ENCODE data around the gene FAM222B. TPM values are rescaled to one million over a fixed set of nuclear protein-coding genes. Genes with fewer than 3 reads are reported as not detected.
"Not testable (repeated sequence)": the region's sequence is repeated elsewhere in the genome, so short reads cannot be mapped to it uniquely, and the experiment has no call there.

Gene FAM222B
- total RNA-seq, 1 donor from 2014 or later = 21.0 TPM

DNA sequence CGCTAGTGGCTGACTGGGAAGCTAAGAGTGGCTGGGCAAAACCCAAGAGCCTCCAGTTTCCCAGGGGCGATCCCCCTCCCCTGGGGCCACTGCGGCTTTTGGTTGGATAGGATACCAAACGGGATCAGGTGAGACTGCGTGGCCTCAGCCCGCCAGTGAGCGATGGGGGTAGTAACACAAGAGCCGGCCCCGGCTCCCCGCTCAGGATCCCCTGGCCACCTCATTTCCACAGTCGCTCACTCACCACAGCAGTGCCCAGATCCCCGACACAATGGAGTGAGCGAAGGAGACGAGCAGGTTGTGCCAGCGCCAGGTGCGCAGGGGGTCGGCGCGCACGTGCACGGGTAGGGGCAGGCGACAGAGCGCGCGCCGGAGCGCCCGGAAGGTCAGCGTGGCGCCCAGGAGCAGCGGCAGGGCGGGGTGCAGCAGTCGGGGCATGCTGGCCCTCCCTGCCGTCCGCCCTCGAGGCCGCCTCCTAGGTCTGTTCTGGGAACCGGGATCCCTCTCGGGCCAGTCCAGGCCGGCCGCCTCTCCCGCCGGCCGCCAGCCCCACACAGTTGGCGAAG is 116.8 kb downstream of the FAM222B start:
- H3K27me3 Mint-ChIP-seq (ENCODE audit: low read depth) = no peaks in the 10 kb centered on the region
- DNase-seq (ENCODE audit: low spot score) = no peak
- no peak for TF ChIP-seq CTCF (IDR thresholded peaks at IDR 0.05)
- peaks cover 68% of the 10 kb centered on the region for H3K4me1 Mint-ChIP-seq (ENCODE audit: low read depth)
- peaks cover 20% of the 10 kb centered on the region for H3K36me3 Mint-ChIP-seq (ENCODE audit: low read depth)
- no peaks in the 10 kb centered on the region for H3K9me3 Mint-ChIP-seq (ENCODE audit: low read depth)
- peak overlapping the region; percentile 95 for H3K27ac Mint-ChIP-seq (ENCODE audit: unreplicated experiment)
- peak overlapping the region; percentile 85 for H3K4me3 Mint-ChIP-seq (ENCODE audit: unreplicated experiment)

- peak; percentile 26 for TF ChIP-seq CTCF (IDR thresholded peaks at IDR 0.05)
- no peaks in the 10 kb centered on the region for H3K27me3 Mint-ChIP-seq (ENCODE audit: low read depth)
- no peaks in the 10 kb centered on the region for H3K9me3 Mint-ChIP-seq (ENCODE audit: low read depth)
- peak overlapping the region; percentile 95 for H3K27ac Mint-ChIP-seq (ENCODE audit: unreplicated experiment)
- H3K36me3 Mint-ChIP-seq (ENCODE audit: low read depth) = peaks cover 24% of the 10 kb centered on the region
- DNase-seq (ENCODE audit: low spot score) = no peak
- H3K4me3 Mint-ChIP-seq (ENCODE audit: unreplicated experiment) = peak overlapping the region; percentile 85
- peaks cover 73% of the 10 kb centered on the region for H3K4me1 Mint-ChIP-seq (ENCODE audit: low read depth)
Measured at GRCh38 chr17:28725166-28725659, 117.4 kb downstream of the FAM222B start.

GRCh38 chr17:28724500-28725165 is 118.0 kb downstream of the FAM222B start:
- H3K4me1 Mint-ChIP-seq (ENCODE audit: low read depth) = peaks cover 74% of the 10 kb centered on the region
- H3K36me3 Mint-ChIP-seq (ENCODE audit: low read depth) = peaks cover 26% of the 10 kb centered on the region
- DNase-seq (ENCODE audit: low spot score) = no peak
- H3K9me3 Mint-ChIP-seq (ENCODE audit: low read depth) = no peaks in the 10 kb centered on the region
- no peaks in the 10 kb centered on the region for H3K27me3 Mint-ChIP-seq (ENCODE audit: low read depth)
- peak overlapping the region; percentile 95 for H3K27ac Mint-ChIP-seq (ENCODE audit: unreplicated experiment)
- no peak for TF ChIP-seq CTCF (IDR thresholded peaks at IDR 0.05)
- peak overlapping the region; percentile 85 for H3K4me3 Mint-ChIP-seq (ENCODE audit: unreplicated experiment)

GRCh38 chr17:28723836-28724499 is 118.6 kb downstream of the FAM222B start:
- H3K27me3 Mint-ChIP-seq (ENCODE audit: low read depth); DNase-seq (ENCODE audit: low spot score); H3K9me3 Mint-ChIP-seq (ENCODE audit: low read depth): not testable (repeated sequence)
- H3K4me1 Mint-ChIP-seq (ENCODE audit: low read depth) = peaks cover 75% of the 10 kb centered on the region
- peaks cover 26% of the 10 kb centered on the region for H3K36me3 Mint-ChIP-seq (ENCODE audit: low read depth)
- peak overlapping the region; percentile 19 for H3K4me3 Mint-ChIP-seq (ENCODE audit: unreplicated experiment)
- peak overlapping the region; percentile 95 for H3K27ac Mint-ChIP-seq (ENCODE audit: unreplicated experiment)

- Mint-ChIP-seq H3K27ac (ENCODE audit: unreplicated experiment) (peak overlapping the region; percentile 95), H3K27me3 (ENCODE audit: low read depth) (no peaks in the 10 kb centered on the region), H3K9me3 (ENCODE audit: low read depth) (no peaks in the 10 kb centered on the region), H3K4me3 (ENCODE audit: unreplicated experiment) (no peak overlapping the region), H3K36me3 (ENCODE audit: low read depth) (peaks cover 26% of the 10 kb centered on the region), H3K4me1 (ENCODE audit: low read depth) (peaks cover 77% of the 10 kb centered on the region)
- DNase-seq (ENCODE audit: low spot score) = no peak
- no peak for TF ChIP-seq CTCF (IDR thresholded peaks at IDR 0.05)
Measured at GRCh38 chr17:28723159-28723835, 119.3 kb downstream of the FAM222B start.
